ENCODE data around the gene MAP3K4. TPM values are rescaled to one million over a fixed set of nuclear protein-coding genes. Genes with fewer than 3 reads are reported as not detected.

MAP3K4 gene
- total RNA-seq, 1 experiment from 2014 or later, result 69.8 TPM

DNA sequence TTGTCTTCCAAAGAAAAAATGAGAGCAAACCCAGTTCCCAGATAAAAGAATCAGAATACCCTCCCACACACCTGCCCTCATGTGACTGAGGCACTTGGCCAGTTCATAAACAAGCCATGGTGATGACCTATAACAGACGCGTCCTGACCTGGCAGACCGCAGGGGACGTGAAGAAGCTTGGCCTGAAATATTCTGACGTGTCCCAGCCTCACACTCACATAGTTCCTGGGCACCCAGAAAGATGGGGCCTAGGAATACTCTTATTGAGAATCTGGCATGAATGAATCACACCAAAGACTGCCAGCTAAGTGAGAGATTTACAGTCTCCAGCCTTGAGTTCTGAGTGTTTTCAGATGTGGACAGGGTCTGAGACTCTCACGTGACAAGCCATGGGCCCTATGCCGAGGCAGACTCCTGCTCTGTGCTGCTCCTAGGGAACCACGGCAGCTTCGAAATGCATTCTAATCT lies 17.2 kb upstream of the MAP3K4 start:
- no peak for DNase-seq (ENCODE audit: low spot score)
- CTCF ChIA-PET, result no interaction called here
- POLR2A ChIA-PET, result no interaction called here
- no peak for ATAC-seq
- H3K27ac Mint-ChIP-seq, result no peak overlapping the region
- peaks cover 15% of the 10 kb centered on the region for H3K9me3 Mint-ChIP-seq
- peaks cover 7% of the 10 kb centered on the region for H3K27me3 Mint-ChIP-seq (ENCODE audit: low read depth)
- no peak overlapping the region for H3K4me3 Mint-ChIP-seq
- TF ChIP-seq NR1H2 (CRISPR knock-in tag; IDR thresholded peaks at IDR 0.05) (no peak), IRF2 (CRISPR knock-in tag; IDR thresholded peaks at IDR 0.05; ENCODE audit: borderline replicate concordance, low read depth) (no peak), NFATC4 (CRISPR knock-in tag; IDR thresholded peaks at IDR 0.05) (no peak), TEAD4 (CRISPR knock-in tag; IDR thresholded peaks at IDR 0.05) (no peak), TEAD1 (CRISPR knock-in tag; IDR thresholded peaks at IDR 0.05) (no peak), FOXJ3 (CRISPR knock-in tag; IDR thresholded peaks at IDR 0.05; ENCODE audit: borderline replicate concordance) (no peak), GABPB1 (CRISPR knock-in tag; IDR thresholded peaks at IDR 0.05) (no peak), ZNF416 (CRISPR knock-in tag; IDR thresholded peaks at IDR 0.05) (no peak), ZNF219 (CRISPR knock-in tag; IDR thresholded peaks at IDR 0.05; ENCODE audit: borderline replicate concordance) (no peak), ZNF317 (CRISPR knock-in tag; IDR thresholded peaks at IDR 0.05; ENCODE audit: borderline replicate concordance, low read depth) (no peak), RELA (CRISPR knock-in tag; IDR thresholded peaks at IDR 0.05; ENCODE audit: borderline replicate concordance) (no peak), CBFB (CRISPR knock-in tag; IDR thresholded peaks at IDR 0.05; ENCODE audit: low read depth) (no peak), SMAD4 (CRISPR knock-in tag; IDR thresholded peaks at IDR 0.05) (no peak), GRHL2 (CRISPR knock-in tag; IDR thresholded peaks at IDR 0.05; ENCODE audit: insufficient replicate concordance, severe bottlenecking) (no peak), GTF2I (CRISPR knock-in tag; conservative IDR thresholded peaks at IDR 0.05) (no peak), ZNF423 (CRISPR knock-in tag; IDR thresholded peaks at IDR 0.05) (no peak)
- TF ChIP-seq, protein P1, sequence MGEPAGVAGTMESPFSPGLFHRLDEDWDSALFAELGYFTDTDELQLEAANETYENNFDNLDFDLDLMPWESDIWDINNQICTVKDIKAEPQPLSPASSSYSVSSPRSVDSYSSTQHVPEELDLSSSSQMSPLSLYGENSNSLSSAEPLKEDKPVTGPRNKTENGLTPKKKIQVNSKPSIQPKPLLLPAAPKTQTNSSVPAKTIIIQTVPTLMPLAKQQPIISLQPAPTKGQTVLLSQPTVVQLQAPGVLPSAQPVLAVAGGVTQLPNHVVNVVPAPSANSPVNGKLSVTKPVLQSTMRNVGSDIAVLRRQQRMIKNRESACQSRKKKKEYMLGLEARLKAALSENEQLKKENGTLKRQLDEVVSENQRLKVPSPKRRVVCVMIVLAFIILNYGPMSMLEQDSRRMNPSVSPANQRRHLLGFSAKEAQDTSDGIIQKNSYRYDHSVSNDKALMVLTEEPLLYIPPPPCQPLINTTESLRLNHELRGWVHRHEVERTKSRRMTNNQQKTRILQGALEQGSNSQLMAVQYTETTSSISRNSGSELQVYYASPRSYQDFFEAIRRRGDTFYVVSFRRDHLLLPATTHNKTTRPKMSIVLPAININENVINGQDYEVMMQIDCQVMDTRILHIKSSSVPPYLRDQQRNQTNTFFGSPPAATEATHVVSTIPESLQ (CRISPR knock-in tag; IDR thresholded peaks at IDR 0.05), result no peak
- TF ChIP-seq, protein P2, sequence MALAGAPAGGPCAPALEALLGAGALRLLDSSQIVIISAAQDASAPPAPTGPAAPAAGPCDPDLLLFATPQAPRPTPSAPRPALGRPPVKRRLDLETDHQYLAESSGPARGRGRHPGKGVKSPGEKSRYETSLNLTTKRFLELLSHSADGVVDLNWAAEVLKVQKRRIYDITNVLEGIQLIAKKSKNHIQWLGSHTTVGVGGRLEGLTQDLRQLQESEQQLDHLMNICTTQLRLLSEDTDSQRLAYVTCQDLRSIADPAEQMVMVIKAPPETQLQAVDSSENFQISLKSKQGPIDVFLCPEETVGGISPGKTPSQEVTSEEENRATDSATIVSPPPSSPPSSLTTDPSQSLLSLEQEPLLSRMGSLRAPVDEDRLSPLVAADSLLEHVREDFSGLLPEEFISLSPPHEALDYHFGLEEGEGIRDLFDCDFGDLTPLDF (CRISPR knock-in tag; IDR thresholded peaks at IDR 0.05), result no peak
- TF ChIP-seq, protein P3, sequence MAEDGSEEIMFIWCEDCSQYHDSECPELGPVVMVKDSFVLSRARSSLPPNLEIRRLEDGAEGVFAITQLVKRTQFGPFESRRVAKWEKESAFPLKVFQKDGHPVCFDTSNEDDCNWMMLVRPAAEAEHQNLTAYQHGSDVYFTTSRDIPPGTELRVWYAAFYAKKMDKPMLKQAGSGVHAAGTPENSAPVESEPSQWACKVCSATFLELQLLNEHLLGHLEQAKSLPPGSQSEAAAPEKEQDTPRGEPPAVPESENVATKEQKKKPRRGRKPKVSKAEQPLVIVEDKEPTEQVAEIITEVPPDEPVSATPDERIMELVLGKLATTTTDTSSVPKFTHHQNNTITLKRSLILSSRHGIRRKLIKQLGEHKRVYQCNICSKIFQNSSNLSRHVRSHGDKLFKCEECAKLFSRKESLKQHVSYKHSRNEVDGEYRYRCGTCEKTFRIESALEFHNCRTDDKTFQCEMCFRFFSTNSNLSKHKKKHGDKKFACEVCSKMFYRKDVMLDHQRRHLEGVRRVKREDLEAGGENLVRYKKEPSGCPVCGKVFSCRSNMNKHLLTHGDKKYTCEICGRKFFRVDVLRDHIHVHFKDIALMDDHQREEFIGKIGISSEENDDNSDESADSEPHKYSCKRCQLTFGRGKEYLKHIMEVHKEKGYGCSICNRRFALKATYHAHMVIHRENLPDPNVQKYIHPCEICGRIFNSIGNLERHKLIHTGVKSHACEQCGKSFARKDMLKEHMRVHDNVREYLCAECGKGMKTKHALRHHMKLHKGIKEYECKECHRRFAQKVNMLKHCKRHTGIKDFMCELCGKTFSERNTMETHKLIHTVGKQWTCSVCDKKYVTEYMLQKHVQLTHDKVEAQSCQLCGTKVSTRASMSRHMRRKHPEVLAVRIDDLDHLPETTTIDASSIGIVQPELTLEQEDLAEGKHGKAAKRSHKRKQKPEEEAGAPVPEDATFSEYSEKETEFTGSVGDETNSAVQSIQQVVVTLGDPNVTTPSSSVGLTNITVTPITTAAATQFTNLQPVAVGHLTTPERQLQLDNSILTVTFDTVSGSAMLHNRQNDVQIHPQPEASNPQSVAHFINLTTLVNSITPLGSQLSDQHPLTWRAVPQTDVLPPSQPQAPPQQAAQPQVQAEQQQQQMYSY (CRISPR knock-in tag; IDR thresholded peaks at IDR 0.05), result no peak
- TF ChIP-seq, protein P4, sequence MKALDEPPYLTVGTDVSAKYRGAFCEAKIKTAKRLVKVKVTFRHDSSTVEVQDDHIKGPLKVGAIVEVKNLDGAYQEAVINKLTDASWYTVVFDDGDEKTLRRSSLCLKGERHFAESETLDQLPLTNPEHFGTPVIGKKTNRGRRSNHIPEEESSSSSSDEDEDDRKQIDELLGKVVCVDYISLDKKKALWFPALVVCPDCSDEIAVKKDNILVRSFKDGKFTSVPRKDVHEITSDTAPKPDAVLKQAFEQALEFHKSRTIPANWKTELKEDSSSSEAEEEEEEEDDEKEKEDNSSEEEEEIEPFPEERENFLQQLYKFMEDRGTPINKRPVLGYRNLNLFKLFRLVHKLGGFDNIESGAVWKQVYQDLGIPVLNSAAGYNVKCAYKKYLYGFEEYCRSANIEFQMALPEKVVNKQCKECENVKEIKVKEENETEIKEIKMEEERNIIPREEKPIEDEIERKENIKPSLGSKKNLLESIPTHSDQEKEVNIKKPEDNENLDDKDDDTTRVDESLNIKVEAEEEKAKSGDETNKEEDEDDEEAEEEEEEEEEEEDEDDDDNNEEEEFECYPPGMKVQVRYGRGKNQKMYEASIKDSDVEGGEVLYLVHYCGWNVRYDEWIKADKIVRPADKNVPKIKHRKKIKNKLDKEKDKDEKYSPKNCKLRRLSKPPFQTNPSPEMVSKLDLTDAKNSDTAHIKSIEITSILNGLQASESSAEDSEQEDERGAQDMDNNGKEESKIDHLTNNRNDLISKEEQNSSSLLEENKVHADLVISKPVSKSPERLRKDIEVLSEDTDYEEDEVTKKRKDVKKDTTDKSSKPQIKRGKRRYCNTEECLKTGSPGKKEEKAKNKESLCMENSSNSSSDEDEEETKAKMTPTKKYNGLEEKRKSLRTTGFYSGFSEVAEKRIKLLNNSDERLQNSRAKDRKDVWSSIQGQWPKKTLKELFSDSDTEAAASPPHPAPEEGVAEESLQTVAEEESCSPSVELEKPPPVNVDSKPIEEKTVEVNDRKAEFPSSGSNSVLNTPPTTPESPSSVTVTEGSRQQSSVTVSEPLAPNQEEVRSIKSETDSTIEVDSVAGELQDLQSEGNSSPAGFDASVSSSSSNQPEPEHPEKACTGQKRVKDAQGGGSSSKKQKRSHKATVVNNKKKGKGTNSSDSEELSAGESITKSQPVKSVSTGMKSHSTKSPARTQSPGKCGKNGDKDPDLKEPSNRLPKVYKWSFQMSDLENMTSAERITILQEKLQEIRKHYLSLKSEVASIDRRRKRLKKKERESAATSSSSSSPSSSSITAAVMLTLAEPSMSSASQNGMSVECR (CRISPR knock-in tag; IDR thresholded peaks at IDR 0.05; ENCODE audit: borderline replicate concordance), result no peak
- peaks cover 15% of the 10 kb centered on the region for H3K36me3 Mint-ChIP-seq
- H3K4me1 Mint-ChIP-seq, result peaks cover 34% of the 10 kb centered on the region

All from WTC11 (cell line).